ENCODE results near the gene PAPPA. TPM values are rescaled to one million over a fixed set of nuclear protein-coding genes. Genes with fewer than 3 reads are reported as not detected.

Gene PAPPA
- total RNA-seq, 6 experiments from 2014 or later, result 0.07 to 0.50 (median 0.32) TPM

- DNase-seq (no peak), ATAC-seq (no peak)
- intact Hi-C loops (cut with DNase I), result no loop called here
- no peak overlapping the region for H3K27ac ChIP-seq
- no peaks in the 10 kb centered on the region for H3K36me3 ChIP-seq
- WGBS (ENCODE audit: insufficient coverage, low coverage, low lambda C conversion rate, missing lambda C conversion rate), result 72% methylated on average over 3 of the region's 3 CpGs
- H3K4me3 ChIP-seq, result no peak overlapping the region
- H3K4me1 ChIP-seq, result peaks cover 0 to 15% (median 4%) of the 10 kb centered on the region in 4 donors
- H3K9me3 ChIP-seq, result no peaks in the 10 kb centered on the region
- TF ChIP-seq, protein P1, sequence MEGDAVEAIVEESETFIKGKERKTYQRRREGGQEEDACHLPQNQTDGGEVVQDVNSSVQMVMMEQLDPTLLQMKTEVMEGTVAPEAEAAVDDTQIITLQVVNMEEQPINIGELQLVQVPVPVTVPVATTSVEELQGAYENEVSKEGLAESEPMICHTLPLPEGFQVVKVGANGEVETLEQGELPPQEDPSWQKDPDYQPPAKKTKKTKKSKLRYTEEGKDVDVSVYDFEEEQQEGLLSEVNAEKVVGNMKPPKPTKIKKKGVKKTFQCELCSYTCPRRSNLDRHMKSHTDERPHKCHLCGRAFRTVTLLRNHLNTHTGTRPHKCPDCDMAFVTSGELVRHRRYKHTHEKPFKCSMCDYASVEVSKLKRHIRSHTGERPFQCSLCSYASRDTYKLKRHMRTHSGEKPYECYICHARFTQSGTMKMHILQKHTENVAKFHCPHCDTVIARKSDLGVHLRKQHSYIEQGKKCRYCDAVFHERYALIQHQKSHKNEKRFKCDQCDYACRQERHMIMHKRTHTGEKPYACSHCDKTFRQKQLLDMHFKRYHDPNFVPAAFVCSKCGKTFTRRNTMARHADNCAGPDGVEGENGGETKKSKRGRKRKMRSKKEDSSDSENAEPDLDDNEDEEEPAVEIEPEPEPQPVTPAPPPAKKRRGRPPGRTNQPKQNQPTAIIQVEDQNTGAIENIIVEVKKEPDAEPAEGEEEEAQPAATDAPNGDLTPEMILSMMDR (IDR thresholded peaks at IDR 0.05), result no peak
- no peak for TF ChIP-seq POLR2A (IDR thresholded peaks at IDR 0.05)
- no peaks in the 10 kb centered on the region for H3K27me3 ChIP-seq
Measured at GRCh38 chr9:116333254-116333653, 179.7 kb downstream of the PAPPA start.

GRCh38 chr9:116334546-116335150 is 181.1 kb downstream of the PAPPA start:
- ATAC-seq (no peak), DNase-seq (no peak)
- Histone ChIP-seq H3K27ac (no peak overlapping the region), H3K9me3 (no peaks in the 10 kb centered on the region), H3K36me3 (no peaks in the 10 kb centered on the region), H3K4me3 (no peak overlapping the region), H3K4me1 (peaks cover 0 to 15% (median 4%) of the 10 kb centered on the region in 4 donors), H3K27me3 (no peaks in the 10 kb centered on the region)
- WGBS (ENCODE audit: insufficient coverage, low coverage, low lambda C conversion rate, missing lambda C conversion rate), result 55% methylated on average over 7 of the region's 19 CpGs
- intact Hi-C loops (cut with DNase I), result no loop called here
- TF ChIP-seq POLR2A (IDR thresholded peaks at IDR 0.05), result no peak
- TF ChIP-seq, protein P1 (IDR thresholded peaks at IDR 0.05), result no peak

DNA sequence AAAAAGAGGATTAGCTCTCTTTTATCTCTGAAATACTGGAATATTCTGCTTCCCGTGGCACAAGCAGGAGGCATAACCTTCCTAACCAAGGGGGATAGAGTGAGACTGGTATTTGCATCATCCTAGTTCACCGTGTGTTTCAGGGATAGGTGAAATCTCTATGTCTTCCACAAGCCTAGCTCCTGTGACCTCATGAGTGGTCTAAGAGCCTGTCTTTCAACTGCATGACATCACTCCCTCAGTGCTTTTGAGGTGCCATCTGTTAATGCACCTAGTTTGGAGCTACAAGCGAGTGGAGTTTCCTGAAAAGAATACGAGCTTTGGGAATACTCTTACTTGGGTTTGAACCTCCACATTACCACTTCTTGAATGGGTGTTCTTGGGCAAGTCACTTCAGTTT is 181.8 kb downstream of the PAPPA start:
- Histone ChIP-seq H3K9me3 (no peaks in the 10 kb centered on the region), H3K4me3 (no peak overlapping the region), H3K27ac (no peak overlapping the region), H3K4me1 (peaks cover 0 to 15% (median 4%) of the 10 kb centered on the region in 4 donors), H3K36me3 (no peaks in the 10 kb centered on the region), H3K27me3 (no peaks in the 10 kb centered on the region)
- ATAC-seq, result no peak
- WGBS (ENCODE audit: insufficient coverage, low coverage, low lambda C conversion rate, missing lambda C conversion rate), result 73% methylated on average over 4 of the region's 4 CpGs
- no peak for DNase-seq
- intact Hi-C loops (cut with DNase I), result no loop called here
- TF ChIP-seq, protein P1 (IDR thresholded peaks at IDR 0.05), result no peak
- no peak for TF ChIP-seq POLR2A (IDR thresholded peaks at IDR 0.05)

GRCh38 chr9:116336133-116336862 is 182.7 kb downstream of the PAPPA start:
- Histone ChIP-seq H3K27me3 (no peaks in the 10 kb centered on the region), H3K9me3 (no peaks in the 10 kb centered on the region), H3K27ac (no peak overlapping the region), H3K4me3 (no peak overlapping the region), H3K4me1 (peaks cover 0 to 15% (median 4%) of the 10 kb centered on the region in 4 donors), H3K36me3 (no peaks in the 10 kb centered on the region)
- 37% methylated on average over 7 of the region's 7 CpGs for WGBS (ENCODE audit: insufficient coverage, low coverage, low lambda C conversion rate, missing lambda C conversion rate)
- TF ChIP-seq POLR2A (IDR thresholded peaks at IDR 0.05), result no peak
- TF ChIP-seq, protein P1 (IDR thresholded peaks at IDR 0.05), result no peak
- DNase-seq (no peak), ATAC-seq (peak; percentile 57 to 89 (median 76))
- intact Hi-C loops (cut with DNase I), result no loop called here
